Mesothelial cell of epicardium (in vitro differentiated cells): Measurements from ENCODE around the gene OTOG. TPM values are rescaled to one million over a fixed set of nuclear protein-coding genes. Genes with fewer than 3 reads are reported as not detected.

Experiments used
- DNase-seq, 2 experiments: peaks; one replicate each; pipeline ENCODE4 v3.0.0; 2021; ENCODE audit warnings: low spot score in 2 of 2; ENCODE audit not compliant: unreplicated experiment in 2 of 2
- H3K27ac Mint-ChIP-seq: 2 replicates; pipeline ENCODE4 v1.8.0; 2021; ENCODE audit warnings: mixed read lengths
- H3K27me3 Mint-ChIP-seq: 2 replicates; pipeline ENCODE4 v1.8.0; 2021; ENCODE audit warnings: low read depth, mixed read lengths
- H3K36me3 Mint-ChIP-seq: 2 replicates; pipeline ENCODE4 v1.8.0; 2021; ENCODE audit warnings: mixed read lengths
- H3K4me1 Mint-ChIP-seq: 2 replicates; pipeline ENCODE4 v1.8.0; 2021; ENCODE audit warnings: mixed read lengths
- H3K4me3 Mint-ChIP-seq: 2 replicates; pipeline ENCODE4 v1.8.0; 2021; ENCODE audit warnings: mild to moderate bottlenecking, moderate library complexity, mixed read lengths
- H3K9me3 Mint-ChIP-seq: 2 replicates; pipeline ENCODE4 v1.8.0; 2021; ENCODE audit warnings: mixed read lengths
- CTCF ChIP-seq: fragments of 200-600 bp; sonication (generic); IDR thresholded peaks from one replicate; pipeline ENCODE4 v1.5.0; 2021; ENCODE audit warnings: antibody characterized with exemption; ENCODE audit not compliant: unreplicated experiment
- total RNA-seq: library from RNA; stranded (reverse); gene quantifications from 3 replicates; pipeline ENCODE4 v1.2.1, GENCODE V29; 2021

OTOG gene
- total RNA-seq, 1 donor from 2014 or later: 1.8 TPM

- DNase-seq: no peak
- peaks cover 37% of the 10 kb centered on the region for H3K27me3 Mint-ChIP-seq
- no peaks in the 10 kb centered on the region for H3K9me3 Mint-ChIP-seq
- no peak for TF ChIP-seq CTCF
- H3K27ac Mint-ChIP-seq: no peak overlapping the region
- H3K36me3 Mint-ChIP-seq: no peaks in the 10 kb centered on the region
- peaks cover 2% of the 10 kb centered on the region for H3K4me1 Mint-ChIP-seq
- H3K4me3 Mint-ChIP-seq: no peak overlapping the region
Observed at GRCh38 chr11:17518366-17518765, 28.7 kb upstream of the OTOG start.

DNA sequence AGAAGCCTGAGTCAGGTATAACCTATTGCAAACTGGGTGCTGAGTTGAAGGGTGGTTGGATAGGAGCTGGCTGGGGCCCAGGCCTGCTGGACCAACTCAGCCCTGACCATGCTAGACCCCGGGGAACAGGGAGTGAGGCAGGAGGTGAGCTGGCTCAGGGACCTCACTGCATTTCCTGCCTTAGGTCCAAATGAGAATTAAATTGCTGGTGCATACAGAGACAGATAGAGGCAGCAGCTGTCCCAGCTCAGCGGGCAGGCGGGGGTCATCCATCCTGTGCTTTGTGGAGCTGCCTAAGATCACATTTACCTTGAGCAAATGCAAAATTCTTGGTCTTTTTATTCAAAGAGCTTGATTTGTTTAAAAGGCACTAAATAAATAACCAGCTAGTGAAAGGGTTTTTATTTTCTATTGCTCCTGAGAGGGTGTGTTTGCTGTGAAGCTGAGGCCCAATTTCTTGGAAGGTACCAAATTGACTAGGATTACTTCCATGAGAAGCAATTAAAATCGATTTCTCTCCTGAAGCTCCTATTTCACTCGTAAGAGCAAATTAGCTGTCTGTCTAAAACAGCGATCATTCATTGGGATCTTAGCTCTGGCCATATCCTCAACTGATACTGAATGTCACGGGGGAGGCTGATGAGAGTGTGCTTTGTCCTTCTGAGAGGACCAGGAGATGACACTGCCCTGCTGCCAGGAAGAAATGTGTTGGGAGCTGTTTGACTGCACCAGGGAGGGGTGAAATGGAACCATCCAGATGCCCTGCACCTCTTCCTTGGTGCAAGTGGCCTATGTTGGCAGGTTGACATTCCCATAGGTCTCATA is 27.8 kb upstream of the OTOG start:
- no peak for TF ChIP-seq CTCF
- Mint-ChIP-seq H3K27me3 (peaks cover 31% of the 10 kb centered on the region), H3K4me3 (no peak overlapping the region)

GRCh38 chr11:17521106-17521900 is 25.8 kb upstream of the OTOG start:
- no peak for TF ChIP-seq CTCF
- no peak for DNase-seq
- Mint-ChIP-seq H3K9me3 (no peaks in the 10 kb centered on the region), H3K27me3 (peaks cover 28% of the 10 kb centered on the region), H3K4me3 (no peak overlapping the region), H3K4me1 (peaks cover 2% of the 10 kb centered on the region), H3K36me3 (no peaks in the 10 kb centered on the region), H3K27ac (no peak overlapping the region)

More for the DNA sequence above, 27.8 kb upstream of the OTOG start:
- no peaks in the 10 kb centered on the region for H3K9me3 Mint-ChIP-seq
- peaks cover 2% of the 10 kb centered on the region for H3K4me1 Mint-ChIP-seq
- no peak overlapping the region for H3K27ac Mint-ChIP-seq
- no peak for DNase-seq
- H3K36me3 Mint-ChIP-seq: no peaks in the 10 kb centered on the region

DNA sequence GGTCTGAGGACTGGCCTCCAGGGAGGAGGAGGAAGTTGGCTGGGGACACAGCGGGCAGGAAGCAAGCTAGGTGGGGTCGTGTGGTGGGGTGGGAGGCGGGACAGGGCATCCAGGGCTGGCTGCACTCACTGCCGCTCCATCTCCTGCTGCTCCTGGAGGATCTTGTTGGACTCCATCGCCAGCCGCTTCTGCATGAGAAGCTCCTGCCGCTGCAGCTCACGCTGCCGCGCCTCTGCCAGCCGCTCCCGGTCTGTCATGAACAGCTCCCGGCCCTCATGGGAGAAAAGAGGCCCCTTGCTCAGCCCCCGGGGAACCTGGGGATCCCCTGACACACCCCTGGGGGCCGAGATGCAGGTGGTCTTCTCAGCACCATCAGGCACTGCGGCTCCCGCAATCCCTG is 24.4 kb upstream of the OTOG start:
- TF ChIP-seq CTCF: no peak
- Mint-ChIP-seq H3K27ac (no peak overlapping the region), H3K36me3 (no peaks in the 10 kb centered on the region), H3K4me3 (no peak overlapping the region), H3K27me3 (peaks cover 17% of the 10 kb centered on the region), H3K9me3 (no peaks in the 10 kb centered on the region), H3K4me1 (peaks cover 2% of the 10 kb centered on the region)
- DNase-seq: no peak

DNA sequence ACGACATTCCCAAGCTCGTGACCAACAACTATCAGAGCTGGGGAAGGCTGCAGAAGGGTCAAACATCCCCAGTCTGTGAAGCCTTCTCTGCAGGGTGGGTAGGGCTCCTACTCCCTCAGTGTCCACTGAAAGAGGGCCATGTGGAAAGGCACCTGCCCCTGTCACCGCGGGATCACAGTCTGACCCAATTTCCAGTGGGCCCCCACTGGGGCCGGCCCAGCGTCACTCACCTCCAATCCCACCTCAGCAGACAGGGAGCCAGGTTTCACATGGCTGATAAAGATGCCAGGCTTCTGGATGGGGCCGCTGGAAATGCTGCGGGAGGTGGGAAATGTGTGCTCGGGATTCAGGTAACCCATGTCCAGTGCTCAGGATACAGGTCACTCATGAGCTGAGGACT is 22.8 kb upstream of the OTOG start:
- no peaks in the 10 kb centered on the region for H3K36me3 Mint-ChIP-seq
- no peak for TF ChIP-seq CTCF
- H3K4me1 Mint-ChIP-seq: peaks cover 2% of the 10 kb centered on the region
- no peak overlapping the region for H3K27ac Mint-ChIP-seq
- H3K4me3 Mint-ChIP-seq: no peak overlapping the region
- no peak for DNase-seq
- H3K9me3 Mint-ChIP-seq: no peaks in the 10 kb centered on the region
- peaks cover 26% of the 10 kb centered on the region for H3K27me3 Mint-ChIP-seq
